ENCODE data around the gene SARNP.

The SARNP gene

DNA sequence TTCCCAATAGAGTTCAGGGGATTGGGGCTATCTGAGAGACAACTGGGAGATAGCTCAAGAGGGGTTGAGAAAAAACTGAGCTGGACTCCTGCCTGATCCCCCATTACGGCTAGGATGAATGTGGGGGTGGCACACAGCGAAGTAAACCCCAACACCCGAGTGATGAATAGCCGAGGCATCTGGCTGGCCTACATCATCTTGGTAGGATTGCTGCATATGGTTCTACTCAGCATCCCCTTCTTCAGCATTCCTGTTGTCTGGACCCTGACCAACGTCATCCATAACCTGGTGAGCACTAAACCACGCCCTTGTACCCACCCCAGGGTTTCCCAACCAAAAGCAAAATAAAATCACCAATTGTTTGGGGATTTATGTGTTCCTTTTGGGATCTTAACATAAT lies 1.4 kb upstream of the SARNP start:
- H3K27ac ChIP-seq (ENCODE audit: low read depth, low read length): peak overlapping the region; percentile 59
- H3K9ac ChIP-seq (ENCODE audit: low read length): no peak overlapping the region
- H3K9me3 ChIP-seq (ENCODE audit: low read length): no peaks in the 10 kb centered on the region
- peak overlapping the region in 1 of 2 donors; percentile 99 for H3K4me3 ChIP-seq (ENCODE audit: low read depth in 1 of 2, low read length in 2 of 2)
- peaks cover 53% of the 10 kb centered on the region for H3K36me3 ChIP-seq (ENCODE audit: insufficient read depth, low read length)
- no peaks in the 10 kb centered on the region for H3K27me3 ChIP-seq (ENCODE audit: control insufficient read depth in 1 of 2, insufficient read depth in 2 of 2, low read length in 2 of 2)
- H3K4me1 ChIP-seq (ENCODE audit: insufficient read depth, low read length): peaks cover 33% of the 10 kb centered on the region

DNA sequence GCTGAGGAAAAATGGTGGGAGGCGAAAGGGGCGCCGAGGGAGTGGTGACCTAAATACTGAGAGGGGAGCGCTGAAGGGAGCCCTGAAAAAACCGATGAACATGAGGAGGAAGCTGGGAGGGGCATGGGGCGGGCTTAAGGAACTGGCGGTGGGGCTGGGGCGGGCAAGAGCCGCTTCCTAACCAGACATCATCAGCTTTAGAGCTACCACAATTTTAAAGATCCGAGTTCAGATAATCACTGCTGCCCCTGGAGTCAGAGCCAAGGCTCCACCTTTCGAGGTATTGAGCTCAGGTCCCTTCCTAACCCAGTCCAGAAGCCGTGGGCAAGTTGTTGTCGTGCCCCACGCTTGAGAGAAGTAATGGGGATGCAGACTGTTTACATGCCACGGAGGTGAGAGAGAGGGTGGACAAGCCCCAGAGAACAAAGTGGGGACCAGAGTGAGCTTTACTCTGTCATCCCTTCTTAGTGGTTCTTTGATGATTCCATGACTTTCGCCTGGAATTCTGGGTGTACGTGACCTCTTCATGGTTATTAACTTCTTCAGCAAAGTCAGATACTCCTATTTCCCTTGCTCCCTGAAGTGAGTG lies 710 bp upstream of the SARNP start:
- Histone ChIP-seq H3K9ac (ENCODE audit: low read length) (peak overlapping the region; percentile 57), H3K36me3 (ENCODE audit: insufficient read depth, low read length) (peaks cover 52% of the 10 kb centered on the region), H3K4me3 (ENCODE audit: low read depth in 1 of 2, low read length in 2 of 2) (peak overlapping the region; percentile 59 to 99), H3K4me1 (ENCODE audit: insufficient read depth, low read length) (peaks cover 35% of the 10 kb centered on the region), H3K9me3 (ENCODE audit: low read length) (no peaks in the 10 kb centered on the region), H3K27ac (ENCODE audit: low read depth, low read length) (peak overlapping the region; percentile 59), H3K27me3 (ENCODE audit: control insufficient read depth in 1 of 2, insufficient read depth in 2 of 2, low read length in 2 of 2) (no peaks in the 10 kb centered on the region)

DNA sequence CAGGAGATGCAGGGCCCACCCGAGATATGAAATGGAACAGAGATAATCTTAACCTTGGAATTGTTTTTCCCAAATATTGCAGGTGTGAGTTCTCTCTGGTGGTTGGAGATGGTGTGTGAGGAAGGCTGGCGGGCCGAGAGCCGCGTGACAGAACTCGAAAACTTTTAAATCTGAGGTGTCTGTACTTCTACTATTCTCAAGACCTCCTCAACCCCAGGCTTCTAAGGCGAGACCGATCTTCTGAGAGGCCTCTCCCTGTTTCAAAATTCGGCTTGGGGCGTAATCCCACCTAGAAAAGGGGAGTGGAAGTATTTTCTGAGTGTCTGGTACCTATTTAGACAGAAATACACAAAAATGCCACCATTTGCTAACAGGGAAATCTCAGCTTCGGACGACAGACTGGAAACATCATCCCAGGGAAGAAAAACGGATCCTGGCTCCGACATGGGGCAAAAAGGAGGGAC lies 611 bp downstream of the SARNP start:
- peak overlapping the region; percentile 93 for H3K27ac ChIP-seq (ENCODE audit: low read depth, low read length)
- peaks cover 35% of the 10 kb centered on the region for H3K4me1 ChIP-seq (ENCODE audit: insufficient read depth, low read length)
- H3K9me3 ChIP-seq (ENCODE audit: low read length): no peaks in the 10 kb centered on the region
- H3K27me3 ChIP-seq (ENCODE audit: control insufficient read depth in 1 of 2, insufficient read depth in 2 of 2, low read length in 2 of 2): no peaks in the 10 kb centered on the region
- H3K4me3 ChIP-seq (ENCODE audit: low read depth in 1 of 2, low read length in 2 of 2): peak overlapping the region; percentile 98 to 99
- peak overlapping the region; percentile 100 for H3K9ac ChIP-seq (ENCODE audit: low read length)
- H3K36me3 ChIP-seq (ENCODE audit: insufficient read depth, low read length): peaks cover 39% of the 10 kb centered on the region

DNA sequence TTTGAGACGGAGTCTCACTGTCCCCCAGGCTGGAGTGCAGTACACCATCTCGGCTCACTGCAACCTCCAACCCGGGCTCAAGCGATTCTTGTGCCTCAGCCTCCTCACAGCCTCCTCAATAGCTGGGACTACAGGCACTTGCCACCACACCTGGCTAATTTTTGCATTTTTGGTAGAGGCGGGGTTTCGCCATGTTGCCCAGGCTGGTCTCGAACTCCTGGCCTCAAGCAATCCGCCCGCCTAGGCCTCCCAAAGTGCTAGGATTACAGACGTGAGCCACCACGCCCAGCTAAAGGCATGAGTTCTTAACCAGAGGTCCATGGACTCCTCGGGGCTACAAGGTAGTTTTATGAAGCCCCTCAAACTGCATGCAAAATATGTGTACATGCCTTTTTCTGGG lies 2.1 kb downstream of the SARNP start:
- peaks cover 35% of the 10 kb centered on the region for H3K4me1 ChIP-seq (ENCODE audit: insufficient read depth, low read length)
- no peaks in the 10 kb centered on the region for H3K27me3 ChIP-seq (ENCODE audit: control insufficient read depth in 1 of 2, insufficient read depth in 2 of 2, low read length in 2 of 2)
- H3K9ac ChIP-seq (ENCODE audit: low read length): no peak overlapping the region
- no peaks in the 10 kb centered on the region for H3K9me3 ChIP-seq (ENCODE audit: low read length)
- no peak overlapping the region for H3K27ac ChIP-seq (ENCODE audit: low read depth, low read length)
- H3K4me3 ChIP-seq (ENCODE audit: low read depth in 1 of 2, low read length in 2 of 2): peak overlapping the region in 1 of 2 donors; percentile 30
- peaks cover 25% of the 10 kb centered on the region for H3K36me3 ChIP-seq (ENCODE audit: insufficient read depth, low read length)

DNA sequence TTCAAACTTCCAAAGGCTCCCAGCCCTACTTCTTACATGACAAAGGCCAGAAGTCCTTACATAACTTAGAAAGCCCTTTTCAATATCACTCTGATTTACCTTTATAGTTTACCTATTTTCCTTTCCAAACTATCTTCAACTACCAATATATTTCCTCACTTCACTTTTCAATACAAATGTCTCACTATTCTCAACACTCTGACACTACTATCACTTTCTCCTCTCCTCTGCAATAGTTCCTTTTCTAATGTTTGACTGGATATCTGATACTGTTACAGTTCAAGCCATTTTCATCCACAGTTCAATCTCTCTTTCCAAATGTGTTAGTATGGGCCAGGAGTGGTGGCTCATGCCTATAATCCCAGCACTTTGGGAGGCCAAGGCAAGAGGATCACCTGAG lies 3.3 kb downstream of the SARNP start:
- peaks cover 35% of the 10 kb centered on the region for H3K4me1 ChIP-seq (ENCODE audit: insufficient read depth, low read length)

DNA sequence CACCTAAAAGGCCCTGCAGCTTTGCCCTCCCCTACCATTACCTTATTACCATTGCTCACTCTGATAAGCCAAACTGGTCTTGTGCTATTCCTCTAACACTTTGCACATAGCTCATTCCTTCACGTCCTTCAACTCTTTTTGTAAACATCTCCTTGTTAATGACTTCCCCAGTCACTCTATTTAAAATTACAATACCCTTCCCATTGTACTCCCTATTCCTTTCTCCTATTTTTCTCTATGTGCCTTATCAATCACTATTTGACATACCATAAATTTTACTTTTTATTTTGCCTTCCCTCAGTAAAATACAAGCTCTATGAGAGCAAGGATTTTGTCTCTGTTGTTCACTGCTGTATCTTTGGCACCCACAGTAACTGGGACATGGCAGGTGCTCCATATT lies 5.4 kb downstream of the SARNP start:
- peaks cover 14% of the 10 kb centered on the region for H3K36me3 ChIP-seq (ENCODE audit: insufficient read depth, low read length)

More for the DNA sequence above, 3.3 kb downstream of the SARNP start:
- peaks cover 13% of the 10 kb centered on the region for H3K36me3 ChIP-seq (ENCODE audit: insufficient read depth, low read length)
- H3K27ac ChIP-seq (ENCODE audit: low read depth, low read length): no peak overlapping the region
- no peaks in the 10 kb centered on the region for H3K9me3 ChIP-seq (ENCODE audit: low read length)
- no peak overlapping the region for H3K9ac ChIP-seq (ENCODE audit: low read length)
- no peak overlapping the region for H3K4me3 ChIP-seq (ENCODE audit: low read depth in 1 of 2, low read length in 2 of 2)
- H3K27me3 ChIP-seq (ENCODE audit: control insufficient read depth in 1 of 2, insufficient read depth in 2 of 2, low read length in 2 of 2): no peaks in the 10 kb centered on the region

DNA sequence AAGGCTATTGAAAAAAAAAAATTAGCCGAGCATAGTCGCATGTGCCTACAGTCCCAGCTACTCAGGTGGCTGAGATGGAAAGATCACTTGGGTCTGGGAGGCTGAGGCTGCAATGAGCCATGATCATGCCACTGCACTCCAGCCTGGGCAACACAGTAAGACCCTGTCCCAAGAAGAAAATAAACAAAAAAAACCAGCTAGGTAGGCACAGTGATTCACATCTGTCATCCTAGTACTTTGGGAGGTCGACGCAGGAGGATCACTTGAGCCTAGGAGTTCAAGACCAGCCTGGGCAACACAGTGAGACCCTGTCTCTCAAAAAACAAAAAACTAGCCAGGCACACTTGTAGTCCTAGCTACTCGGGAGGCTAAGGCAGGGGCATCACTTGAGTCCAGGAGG lies 8.2 kb downstream of the SARNP start:
- no peak overlapping the region for H3K9ac ChIP-seq (ENCODE audit: low read length)
- peaks cover 7% of the 10 kb centered on the region for H3K4me1 ChIP-seq (ENCODE audit: insufficient read depth, low read length)
- H3K27me3 ChIP-seq (ENCODE audit: control insufficient read depth in 1 of 2, insufficient read depth in 2 of 2, low read length in 2 of 2): no peaks in the 10 kb centered on the region
- no peak overlapping the region for H3K27ac ChIP-seq (ENCODE audit: low read depth, low read length)
- no peaks in the 10 kb centered on the region for H3K9me3 ChIP-seq (ENCODE audit: low read length)
- peaks cover 10% of the 10 kb centered on the region for H3K36me3 ChIP-seq (ENCODE audit: insufficient read depth, low read length)
- no peak overlapping the region for H3K4me3 ChIP-seq (ENCODE audit: low read depth in 1 of 2, low read length in 2 of 2)

More for the DNA sequence above, 5.4 kb downstream of the SARNP start:
- Histone ChIP-seq H3K9me3 (ENCODE audit: low read length) (no peaks in the 10 kb centered on the region), H3K27ac (ENCODE audit: low read depth, low read length) (no peak overlapping the region), H3K4me3 (ENCODE audit: low read depth in 1 of 2, low read length in 2 of 2) (no peak overlapping the region), H3K4me1 (ENCODE audit: insufficient read depth, low read length) (peaks cover 28% of the 10 kb centered on the region), H3K27me3 (ENCODE audit: control insufficient read depth in 1 of 2, insufficient read depth in 2 of 2, low read length in 2 of 2) (no peaks in the 10 kb centered on the region), H3K9ac (ENCODE audit: low read length) (no peak overlapping the region)

DNA sequence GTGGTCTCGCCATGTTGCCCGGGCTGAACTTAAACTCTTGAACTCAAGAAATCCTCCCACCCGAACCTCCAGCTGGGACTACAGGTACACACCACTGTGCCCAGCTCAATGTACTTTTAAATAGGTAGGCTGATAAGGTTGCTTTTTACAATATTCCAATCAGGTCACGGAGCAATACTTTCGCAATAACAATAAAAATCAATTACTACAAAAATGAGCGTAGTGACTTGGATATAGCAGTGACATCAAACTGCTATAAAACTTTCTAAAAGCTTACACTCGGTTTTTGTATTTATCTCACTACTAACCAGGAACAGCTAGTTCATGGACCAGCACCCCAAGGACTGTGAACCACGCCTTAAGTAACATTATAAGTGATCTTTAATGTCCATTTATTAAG lies 10.5 kb downstream of the SARNP start:
- H3K36me3 ChIP-seq (ENCODE audit: insufficient read depth, low read length): peaks cover 10% of the 10 kb centered on the region
- H3K4me3 ChIP-seq (ENCODE audit: low read depth in 1 of 2, low read length in 2 of 2): no peak overlapping the region
- H3K27ac ChIP-seq (ENCODE audit: low read depth, low read length): no peak overlapping the region
- H3K4me1 ChIP-seq (ENCODE audit: insufficient read depth, low read length): no peaks in the 10 kb centered on the region
- H3K9ac ChIP-seq (ENCODE audit: low read length): no peak overlapping the region
- no peaks in the 10 kb centered on the region for H3K27me3 ChIP-seq (ENCODE audit: control insufficient read depth in 1 of 2, insufficient read depth in 2 of 2, low read length in 2 of 2)
- no peaks in the 10 kb centered on the region for H3K9me3 ChIP-seq (ENCODE audit: low read length)

DNA sequence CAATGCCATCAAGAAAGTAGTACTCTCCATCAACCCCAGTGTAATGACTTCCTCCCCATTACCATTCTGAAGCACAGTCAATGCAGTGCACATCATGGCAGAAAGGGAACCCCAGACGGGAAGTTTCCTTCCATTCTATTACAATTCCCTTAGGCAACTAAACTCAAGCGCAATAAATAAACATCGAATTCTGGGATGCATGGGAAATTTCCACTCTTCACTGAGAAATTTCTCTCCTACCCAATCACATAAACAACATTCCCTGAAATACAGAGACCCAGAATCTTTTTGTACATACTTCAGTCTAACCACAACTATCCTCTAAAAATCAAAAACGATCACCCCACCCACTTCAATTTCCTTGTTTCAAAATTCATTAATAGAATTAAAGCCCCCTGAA lies 20.0 kb downstream of the SARNP start:
- no peak overlapping the region for H3K9ac ChIP-seq (ENCODE audit: low read length)
- H3K27ac ChIP-seq (ENCODE audit: low read depth, low read length): no peak overlapping the region
- no peaks in the 10 kb centered on the region for H3K4me1 ChIP-seq (ENCODE audit: insufficient read depth, low read length)
- H3K27me3 ChIP-seq (ENCODE audit: control insufficient read depth in 1 of 2, insufficient read depth in 2 of 2, low read length in 2 of 2): no peaks in the 10 kb centered on the region
- peaks cover 61% of the 10 kb centered on the region for H3K36me3 ChIP-seq (ENCODE audit: insufficient read depth, low read length)
- H3K4me3 ChIP-seq (ENCODE audit: low read depth in 1 of 2, low read length in 2 of 2): no peak overlapping the region
- H3K9me3 ChIP-seq (ENCODE audit: low read length): no peaks in the 10 kb centered on the region

DNA sequence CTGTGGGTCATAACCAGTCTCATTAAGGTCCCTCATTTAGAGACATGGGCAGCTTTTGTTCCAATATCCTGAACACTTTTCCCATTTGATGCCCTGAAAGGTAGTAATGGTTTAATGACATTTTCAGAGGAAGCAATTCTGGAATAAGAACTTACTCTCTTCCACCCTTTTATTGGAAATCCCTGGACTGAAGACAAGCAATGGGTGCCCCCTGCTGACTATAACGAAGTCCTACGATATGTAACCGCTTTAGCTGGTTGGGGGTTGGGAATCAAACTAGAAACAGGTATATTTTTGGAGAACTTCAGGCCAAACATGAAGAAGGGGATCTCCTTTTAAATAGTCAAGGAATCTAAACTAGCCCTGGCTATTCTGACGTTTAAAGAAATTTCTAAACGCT lies 20.5 kb downstream of the SARNP start:
- no peak overlapping the region for H3K4me3 ChIP-seq (ENCODE audit: low read depth in 1 of 2, low read length in 2 of 2)
- H3K27me3 ChIP-seq (ENCODE audit: control insufficient read depth in 1 of 2, insufficient read depth in 2 of 2, low read length in 2 of 2): no peaks in the 10 kb centered on the region
- H3K4me1 ChIP-seq (ENCODE audit: insufficient read depth, low read length): no peaks in the 10 kb centered on the region
- H3K9me3 ChIP-seq (ENCODE audit: low read length): no peaks in the 10 kb centered on the region
- peaks cover 61% of the 10 kb centered on the region for H3K36me3 ChIP-seq (ENCODE audit: insufficient read depth, low read length)
- H3K27ac ChIP-seq (ENCODE audit: low read depth, low read length): no peak overlapping the region
- no peak overlapping the region for H3K9ac ChIP-seq (ENCODE audit: low read length)

DNA sequence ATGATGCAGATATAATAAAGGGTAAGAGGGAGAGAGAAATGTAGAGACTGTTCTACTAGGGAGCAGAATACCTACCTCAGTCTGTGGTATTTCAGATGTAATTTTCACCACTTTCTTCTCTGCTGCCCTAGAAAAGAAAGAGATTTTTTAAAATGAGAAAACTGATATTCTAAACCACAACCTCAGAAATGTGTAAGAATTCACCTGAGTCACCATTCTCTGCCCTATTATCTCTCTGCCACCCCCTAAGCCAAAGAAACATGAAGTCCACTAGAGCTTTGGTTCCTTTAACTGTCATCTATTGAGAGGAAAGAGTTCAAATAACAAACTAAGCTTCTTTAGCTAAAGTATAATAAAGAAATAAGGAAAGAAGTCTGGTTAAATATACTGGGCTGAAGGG lies 21.6 kb downstream of the SARNP start:
- Histone ChIP-seq H3K9ac (ENCODE audit: low read length) (no peak overlapping the region), H3K4me1 (ENCODE audit: insufficient read depth, low read length) (no peaks in the 10 kb centered on the region), H3K36me3 (ENCODE audit: insufficient read depth, low read length) (peaks cover 56% of the 10 kb centered on the region)

DNA sequence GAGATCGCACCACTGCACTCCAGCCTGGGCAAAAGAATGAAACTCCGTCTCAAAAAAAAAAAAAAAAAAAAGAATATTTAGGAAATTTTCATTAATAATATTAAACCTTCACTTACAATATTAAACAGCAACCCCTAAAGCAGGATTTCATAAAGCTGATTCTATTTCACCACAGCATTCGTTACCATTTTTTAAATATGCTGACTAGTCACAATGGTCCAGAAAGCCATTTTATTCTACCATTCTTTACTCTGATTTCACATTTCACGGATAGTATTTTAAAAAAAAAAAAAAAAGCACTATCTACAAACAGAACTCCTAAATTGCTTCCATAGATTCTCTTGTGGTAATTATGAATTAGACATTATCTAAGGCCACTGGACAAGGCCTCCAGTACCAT lies 27.6 kb downstream of the SARNP start:
- H3K27ac ChIP-seq (ENCODE audit: low read depth, low read length): no peak overlapping the region
- H3K9me3 ChIP-seq (ENCODE audit: low read length): no peaks in the 10 kb centered on the region
- no peaks in the 10 kb centered on the region for H3K4me1 ChIP-seq (ENCODE audit: insufficient read depth, low read length)
- no peak overlapping the region for H3K4me3 ChIP-seq (ENCODE audit: low read depth in 1 of 2, low read length in 2 of 2)
- H3K27me3 ChIP-seq (ENCODE audit: control insufficient read depth in 1 of 2, insufficient read depth in 2 of 2, low read length in 2 of 2): no peaks in the 10 kb centered on the region
- peaks cover 57% of the 10 kb centered on the region for H3K36me3 ChIP-seq (ENCODE audit: insufficient read depth, low read length)
- H3K9ac ChIP-seq (ENCODE audit: low read length): no peak overlapping the region

More for the DNA sequence above, 21.6 kb downstream of the SARNP start:
- no peak overlapping the region for H3K27ac ChIP-seq (ENCODE audit: low read depth, low read length)
- no peaks in the 10 kb centered on the region for H3K9me3 ChIP-seq (ENCODE audit: low read length)
- H3K27me3 ChIP-seq (ENCODE audit: control insufficient read depth in 1 of 2, insufficient read depth in 2 of 2, low read length in 2 of 2): no peaks in the 10 kb centered on the region
- no peak overlapping the region for H3K4me3 ChIP-seq (ENCODE audit: low read depth in 1 of 2, low read length in 2 of 2)

Measured in muscle layer of colon (tissue), 2 donors.